ENCODE data around the gene NOL4. TPM values are rescaled to one million over a fixed set of nuclear protein-coding genes. Genes with fewer than 3 reads are reported as not detected.
"Not testable (repeated sequence)": the region's sequence is repeated elsewhere in the genome, so short reads cannot be mapped to it uniquely, and the experiment has no call there.

NOL4 gene
- polyA plus RNA-seq, 1 experiment: not detected

GRCh38 chr18:34248727-34249126 lies 24.0 kb upstream of the NOL4 start:
- ChIA-PET CTCF (no interaction called here), POLR2A (no interaction called here)
- no peak for DNase-seq (ENCODE audit: low read depth, low spot score)
- TF ChIP-seq, protein P1, sequence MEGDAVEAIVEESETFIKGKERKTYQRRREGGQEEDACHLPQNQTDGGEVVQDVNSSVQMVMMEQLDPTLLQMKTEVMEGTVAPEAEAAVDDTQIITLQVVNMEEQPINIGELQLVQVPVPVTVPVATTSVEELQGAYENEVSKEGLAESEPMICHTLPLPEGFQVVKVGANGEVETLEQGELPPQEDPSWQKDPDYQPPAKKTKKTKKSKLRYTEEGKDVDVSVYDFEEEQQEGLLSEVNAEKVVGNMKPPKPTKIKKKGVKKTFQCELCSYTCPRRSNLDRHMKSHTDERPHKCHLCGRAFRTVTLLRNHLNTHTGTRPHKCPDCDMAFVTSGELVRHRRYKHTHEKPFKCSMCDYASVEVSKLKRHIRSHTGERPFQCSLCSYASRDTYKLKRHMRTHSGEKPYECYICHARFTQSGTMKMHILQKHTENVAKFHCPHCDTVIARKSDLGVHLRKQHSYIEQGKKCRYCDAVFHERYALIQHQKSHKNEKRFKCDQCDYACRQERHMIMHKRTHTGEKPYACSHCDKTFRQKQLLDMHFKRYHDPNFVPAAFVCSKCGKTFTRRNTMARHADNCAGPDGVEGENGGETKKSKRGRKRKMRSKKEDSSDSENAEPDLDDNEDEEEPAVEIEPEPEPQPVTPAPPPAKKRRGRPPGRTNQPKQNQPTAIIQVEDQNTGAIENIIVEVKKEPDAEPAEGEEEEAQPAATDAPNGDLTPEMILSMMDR (IDR thresholded peaks at IDR 0.05; ENCODE audit: low read depth, low read length): no peak
- no peak overlapping the region for H3K27ac ChIP-seq (ENCODE audit: low read depth, low read length)
- peaks cover 3% of the 10 kb centered on the region; the same call in 1 of the 2 replicates for H3K9me3 ChIP-seq (ENCODE audit: control insufficient read depth, insufficient read depth, low read length)
- H3K27me3 ChIP-seq (ENCODE audit: control insufficient read depth, insufficient read depth, low read length): no peaks in the 10 kb centered on the region
- no peak overlapping the region for H3K4me3 ChIP-seq (ENCODE audit: low read depth, low read length)

DNA sequence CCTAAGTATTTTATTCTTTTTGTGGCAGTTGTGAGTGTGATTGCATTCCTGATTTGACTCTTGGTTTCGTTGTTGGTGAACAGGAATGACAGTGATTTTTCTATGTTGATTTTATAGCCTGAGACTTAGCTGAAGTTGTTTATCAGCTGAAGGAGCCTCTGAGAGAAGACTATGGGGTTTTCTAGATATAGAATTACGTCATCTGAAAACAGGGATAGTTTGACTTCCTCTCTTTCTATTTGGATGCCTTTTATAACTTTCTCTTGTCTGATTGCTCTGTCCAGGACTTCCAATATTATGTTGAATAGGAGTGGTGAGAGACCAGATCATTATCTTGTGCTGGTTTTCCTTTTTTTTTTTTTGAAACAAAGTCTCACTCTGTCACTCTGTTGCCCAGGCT lies 18.0 kb upstream of the NOL4 start:
- Histone ChIP-seq H3K27me3 (ENCODE audit: control insufficient read depth, insufficient read depth, low read length) (no peaks in the 10 kb centered on the region), H3K27ac (ENCODE audit: low read depth, low read length) (no peak overlapping the region), H3K9me3 (ENCODE audit: control insufficient read depth, insufficient read depth, low read length) (peaks cover 3% of the 10 kb centered on the region; the same call in 1 of the 2 replicates), H3K4me3 (ENCODE audit: low read depth, low read length) (no peak overlapping the region)
- TF ChIP-seq, protein P1 (IDR thresholded peaks at IDR 0.05; ENCODE audit: low read depth, low read length): no peak
- ChIA-PET CTCF (no interaction called here), POLR2A (no interaction called here)
- no peak for DNase-seq (ENCODE audit: low read depth, low spot score)

DNA sequence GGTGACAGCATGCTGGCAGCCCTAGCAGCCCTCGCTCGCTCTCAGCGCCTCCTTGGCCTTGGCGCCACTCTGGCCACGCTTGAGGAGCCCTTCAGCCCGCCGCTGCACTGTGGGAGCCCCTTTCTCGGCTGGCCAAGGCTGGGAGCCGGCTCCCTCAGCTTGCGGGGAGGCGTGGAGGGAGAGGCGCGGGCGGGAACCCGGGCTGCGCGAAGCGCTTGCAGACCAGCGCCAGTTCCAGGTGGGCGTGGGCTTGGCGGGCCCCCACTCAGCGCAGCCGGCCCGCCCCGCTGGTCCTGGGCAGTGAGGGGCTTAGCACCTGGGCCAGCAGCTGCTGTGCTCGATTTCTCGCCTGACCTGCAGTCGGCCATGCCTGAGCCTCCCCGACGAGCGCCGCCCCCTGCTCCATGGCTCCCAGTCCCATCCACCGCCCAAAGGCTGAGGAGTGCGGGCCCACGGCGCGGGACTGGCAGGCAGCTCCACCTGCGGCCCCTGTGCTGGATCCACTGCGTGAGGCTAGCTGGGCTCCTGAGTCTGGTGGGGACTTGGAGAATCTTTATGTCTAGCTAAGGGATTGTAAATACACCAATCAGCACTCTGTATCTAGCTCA lies 9.2 kb upstream of the NOL4 start:
- POLR2A ChIA-PET; H3K4me3 ChIP-seq (ENCODE audit: low read depth, low read length); H3K27me3 ChIP-seq (ENCODE audit: control insufficient read depth, insufficient read depth, low read length); CTCF ChIA-PET; H3K27ac ChIP-seq (ENCODE audit: low read depth, low read length); H3K9me3 ChIP-seq (ENCODE audit: control insufficient read depth, insufficient read depth, low read length); DNase-seq (ENCODE audit: low read depth, low spot score): not testable (repeated sequence)

GRCh38 chr18:34225218-34225553 lies 473 bp upstream of the NOL4 start:
- no peak overlapping the region for H3K4me3 ChIP-seq (ENCODE audit: low read depth, low read length)
- peaks cover 32% of the 10 kb centered on the region for H3K27me3 ChIP-seq (ENCODE audit: control insufficient read depth, insufficient read depth, low read length)
- TF ChIP-seq, protein P1 (IDR thresholded peaks at IDR 0.05; ENCODE audit: low read depth, low read length): no peak
- H3K27ac ChIP-seq (ENCODE audit: low read depth, low read length): no peak overlapping the region
- peaks cover 2% of the 10 kb centered on the region; the same call in 1 of the 2 replicates for H3K9me3 ChIP-seq (ENCODE audit: control insufficient read depth, insufficient read depth, low read length)
- no peak for DNase-seq (ENCODE audit: low read depth, low spot score)
- ChIA-PET POLR2A (no interaction called here), CTCF (interaction anchor here (0.6 kb wide), 1 partner anchor 137 kb away, joined by 3 read pairs; no protein-coding TSS in a partner anchor)

DNA sequence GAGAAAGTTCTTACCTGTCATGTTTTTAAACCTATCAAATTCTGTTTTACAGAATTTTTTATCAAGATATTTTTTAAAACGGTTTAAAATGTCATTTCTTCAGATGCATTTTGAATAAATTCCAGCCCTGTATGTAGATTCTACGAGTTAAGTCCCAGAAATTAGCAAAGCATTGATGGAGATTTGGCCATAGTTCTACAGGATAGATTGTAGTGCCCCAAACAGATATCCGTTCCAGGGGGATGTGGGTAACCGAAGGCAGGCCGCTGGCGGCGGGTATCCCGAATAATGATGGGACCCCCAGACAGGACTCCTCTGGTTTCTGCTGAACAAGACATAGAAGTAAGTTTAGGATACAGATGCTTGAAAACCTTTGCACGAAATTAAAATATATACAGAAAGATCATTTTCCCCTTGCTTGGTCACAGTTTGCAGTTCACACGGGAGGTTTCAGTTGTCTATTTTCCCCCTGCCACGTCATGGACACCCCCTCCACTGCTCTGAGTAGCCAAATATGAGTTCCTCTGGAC lies 755 bp downstream of the NOL4 start:
- POLR2A ChIA-PET: no interaction called here
- Histone ChIP-seq H3K9me3 (ENCODE audit: control insufficient read depth, insufficient read depth, low read length) (peaks cover 2% of the 10 kb centered on the region; the same call in 1 of the 2 replicates), H3K27ac (ENCODE audit: low read depth, low read length) (no peak overlapping the region), H3K4me3 (ENCODE audit: low read depth, low read length) (no peak overlapping the region), H3K27me3 (ENCODE audit: control insufficient read depth, insufficient read depth, low read length) (peaks cover 32% of the 10 kb centered on the region)
- no peak for DNase-seq (ENCODE audit: low read depth, low spot score)
- CTCF ChIA-PET: no interaction called here
- TF ChIP-seq, protein P1 (IDR thresholded peaks at IDR 0.05; ENCODE audit: low read depth, low read length): no peak
